Activated CD4-positive, alpha-beta T cell treated with anti-CD3 and anti-CD28 coated beads for 48 hours (primary cell): ENCODE data around the gene SEMA3F.

ENCODE experiments used
- DNase-seq: peaks from one replicate; pipeline ENCODE4 v3.0.0-alpha.2; 2020

Gene SEMA3F

GRCh38 chr3:50154840-50155490 lies at the start of gene SEMA3F:
SEMA3F (plus strand) TSS chr3:50155324; CDS start chr3:50159623, 4,299 bp downstream.
- DNase-seq, result peak; percentile 62

GRCh38 chr3:50111757-50112156 lies 43.4 kb upstream of the SEMA3F start:
- no peak for DNase-seq

GRCh38 chr3:50112462-50112861 lies 42.7 kb upstream of the SEMA3F start:
- no peak for DNase-seq

- DNase-seq, result no peak
These were observed 38.0 kb upstream of the SEMA3F start for GRCh38 chr3:50117120-50117519.

GRCh38 chr3:50118237-50118636 lies 36.9 kb upstream of the SEMA3F start:
- DNase-seq, result no peak

- no peak for DNase-seq
These were observed 35.3 kb upstream of the SEMA3F start for GRCh38 chr3:50119786-50120185.

- DNase-seq, result no peak
These were observed 34.6 kb upstream of the SEMA3F start for GRCh38 chr3:50120364-50121071.

- DNase-seq, result peak; percentile 81
These were observed 33.8 kb upstream of the SEMA3F start for GRCh38 chr3:50121072-50122032.

- DNase-seq, result no peak
These were observed 33.1 kb upstream of the SEMA3F start for GRCh38 chr3:50122071-50122470.

GRCh38 chr3:50122661-50123391 lies 32.3 kb upstream of the SEMA3F start:
- no peak for DNase-seq

- no peak for DNase-seq
These were observed 31.6 kb upstream of the SEMA3F start for GRCh38 chr3:50123394-50124051.

- DNase-seq, result no peak
These were observed 30.9 kb upstream of the SEMA3F start for GRCh38 chr3:50124052-50124799.

- DNase-seq, result no peak
These were observed 30.3 kb upstream of the SEMA3F start for GRCh38 chr3:50124800-50125178.

- no peak for DNase-seq
These were observed 29.4 kb upstream of the SEMA3F start for GRCh38 chr3:50125541-50126286.

GRCh38 chr3:50126287-50127211 lies 28.6 kb upstream of the SEMA3F start:
- no peak for DNase-seq

GRCh38 chr3:50127251-50127691 lies 27.9 kb upstream of the SEMA3F start:
- DNase-seq, result no peak

- no peak for DNase-seq
These were observed 27.1 kb upstream of the SEMA3F start for GRCh38 chr3:50128001-50128400.

GRCh38 chr3:50130436-50130835 lies 24.7 kb upstream of the SEMA3F start:
- no peak for DNase-seq
